GM21619 (cell line): Measurements from ENCODE around the gene SFTPD.
"Not testable (repeated sequence)": the region's sequence is repeated elsewhere in the genome, so short reads cannot be mapped to it uniquely, and the experiment has no call there.

ENCODE experiments used
- ATAC-seq: cut with Tn5 transposase; IDR thresholded peaks from one replicate; pipeline ENCODE4 v1.9.1; 2021; ENCODE audit not compliant: unreplicated experiment

Gene SFTPD

DNA sequence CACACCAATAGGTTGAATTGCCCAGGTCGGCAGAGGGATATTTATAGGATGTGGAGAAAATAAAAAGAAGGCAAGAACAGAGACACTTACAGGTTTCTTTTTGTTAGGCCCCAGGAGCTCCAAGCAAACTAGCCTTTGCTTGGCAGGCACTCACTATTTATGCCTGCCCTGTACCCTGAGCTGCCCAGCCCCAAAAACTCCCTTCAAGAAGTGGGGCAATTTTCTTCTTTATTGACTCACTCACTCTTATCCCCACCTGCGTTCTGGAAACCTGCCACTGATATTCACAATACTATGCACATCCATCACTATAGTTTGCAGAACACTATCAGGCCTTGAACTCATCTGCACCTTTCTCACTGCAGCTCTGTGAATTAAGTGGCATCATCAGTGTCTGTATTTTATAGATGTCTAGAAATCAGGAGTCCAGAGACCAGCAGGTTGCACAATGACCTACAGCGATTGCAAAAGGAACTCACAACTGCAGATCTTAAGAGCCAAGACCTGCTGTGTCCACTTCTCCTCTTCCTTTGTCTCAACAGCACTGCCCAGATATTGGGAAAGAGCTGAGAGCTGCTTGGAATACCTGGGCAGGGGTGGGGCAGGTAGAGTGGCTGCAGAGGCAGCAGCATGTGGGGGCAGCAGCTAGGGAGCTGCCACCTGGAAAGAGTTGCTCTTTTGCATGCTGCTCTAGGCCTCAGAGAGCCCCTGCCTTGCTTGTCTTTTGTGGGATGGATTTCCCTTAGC, at the start of gene SFTPD:
TSS of gene SFTPD (minus strand) at position 130 of the 747 bp plus-strand sequence. CDS start 2,446 bp downstream, outside the sequence.
- ATAC-seq: no peak

DNA sequence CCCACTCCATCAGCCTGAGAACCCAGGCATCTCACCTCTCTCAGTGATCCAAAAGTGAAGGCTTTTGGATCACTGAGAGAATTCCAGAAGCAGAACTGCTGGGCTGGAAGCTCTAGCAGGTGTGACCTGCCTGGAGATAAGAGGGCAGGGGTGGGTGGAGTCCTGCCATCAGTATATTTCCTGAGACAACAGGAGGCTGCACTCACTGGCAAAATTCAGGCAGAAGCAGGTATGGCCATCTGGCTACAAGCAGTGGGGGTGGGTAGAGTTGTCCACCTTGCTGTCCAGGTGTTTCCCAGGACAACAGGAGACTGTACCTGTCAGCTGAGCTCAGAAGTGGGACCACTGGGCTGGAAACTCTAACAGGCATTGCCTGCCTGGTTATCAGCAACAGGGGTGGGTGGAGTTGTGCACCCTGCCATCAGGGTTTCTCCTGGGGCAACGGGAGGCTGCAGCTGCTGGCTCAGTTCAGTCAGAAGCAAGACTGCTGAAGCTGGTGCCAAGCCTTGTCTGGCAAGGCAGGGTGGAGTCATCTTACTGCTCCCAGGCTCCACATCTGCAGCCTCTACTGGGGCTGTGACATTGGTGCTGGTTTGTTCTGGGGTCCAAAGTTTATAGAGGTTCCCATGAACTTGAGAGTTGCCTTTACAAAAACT, 47.2 kb upstream of the SFTPD start:
- ATAC-seq: no peak

DNA sequence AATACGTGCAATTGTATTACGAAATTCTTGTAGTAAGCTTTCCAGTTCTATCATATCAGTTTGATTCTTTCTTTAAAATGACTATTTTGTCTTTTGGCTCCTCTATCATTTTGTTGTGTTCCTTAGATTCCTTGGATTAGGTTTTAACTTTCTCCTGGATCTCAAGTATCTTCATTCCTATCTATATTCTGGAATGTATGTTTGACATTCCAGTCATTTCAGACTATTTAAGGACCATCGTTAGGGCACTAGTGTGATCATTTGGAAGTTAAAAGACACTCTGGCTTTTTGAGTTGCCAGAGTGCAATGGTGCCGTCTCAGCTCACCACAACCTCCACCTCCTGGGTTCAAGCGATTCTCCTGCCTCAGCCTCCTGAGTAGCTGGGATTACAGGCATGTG, 45.7 kb upstream of the SFTPD start:
- ATAC-seq: no peak

- not testable (repeated sequence) for ATAC-seq
Observed at GRCh38 chr10:79988199-79988598, 39.3 kb upstream of the SFTPD start.

DNA sequence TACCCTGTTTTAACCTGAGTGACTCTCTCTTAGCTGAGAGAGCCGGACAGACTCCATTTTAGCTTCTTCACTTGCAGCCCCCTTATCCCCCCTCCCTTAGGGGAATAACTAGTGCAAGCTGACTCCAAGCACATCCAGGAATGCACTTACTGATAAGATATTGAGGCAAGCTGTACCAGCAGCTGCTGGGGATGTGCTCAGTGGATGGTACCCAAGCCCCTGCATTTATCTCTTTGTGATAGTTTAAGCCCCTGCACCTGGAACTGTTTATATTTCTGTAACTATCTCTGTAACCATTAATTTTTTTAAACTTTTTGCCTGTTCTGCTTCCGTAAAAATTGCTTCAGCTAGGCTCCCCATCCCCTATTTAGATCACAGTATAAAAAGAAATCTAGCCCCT, 37.8 kb upstream of the SFTPD start:
- ATAC-seq: not testable (repeated sequence)

GRCh38 chr10:79985481-79986072, 36.7 kb upstream of the SFTPD start:
- no peak for ATAC-seq

DNA sequence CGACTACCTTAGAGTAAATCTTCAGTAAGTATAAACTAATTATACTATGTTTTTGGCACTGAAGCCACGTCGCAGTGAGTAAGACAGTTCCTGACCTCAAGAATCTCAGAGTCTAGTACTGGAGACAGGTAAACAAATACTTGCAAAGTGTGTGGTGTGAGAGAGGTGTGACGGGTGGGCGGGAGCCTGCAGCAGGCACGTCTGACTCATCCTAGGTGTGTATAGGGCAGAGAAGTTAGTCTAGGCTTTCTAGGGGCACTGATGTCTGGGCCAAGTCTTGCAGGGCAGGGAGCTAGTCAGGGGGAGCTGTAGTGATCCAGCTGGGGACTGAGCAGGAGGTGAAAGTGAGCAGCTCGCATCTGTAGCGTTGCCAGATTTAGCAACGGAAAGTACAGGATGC, 35.9 kb upstream of the SFTPD start:
- peak; percentile 78 for ATAC-seq

GRCh38 chr10:79983286-79983909, 34.5 kb upstream of the SFTPD start:
- no peak for ATAC-seq

DNA sequence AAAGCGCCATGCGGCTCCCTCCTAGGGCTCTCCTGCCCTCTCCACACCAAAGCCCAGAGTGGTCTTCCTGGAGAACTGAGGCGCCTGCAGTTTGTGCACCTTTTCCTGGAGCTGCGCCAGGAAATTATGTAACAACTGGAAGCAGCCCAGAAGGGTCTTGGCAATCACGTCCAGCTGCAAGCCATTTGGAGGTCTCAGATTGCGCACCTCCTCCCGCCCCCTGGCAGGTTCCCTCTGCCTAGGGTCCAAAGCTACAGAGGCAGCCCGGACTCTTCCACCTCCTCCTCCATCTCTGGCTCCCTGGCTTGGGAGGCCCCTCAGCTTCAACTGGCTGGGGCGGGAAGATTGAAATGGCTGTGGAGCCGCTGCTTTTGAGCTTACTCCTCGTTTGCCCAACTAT, 34.0 kb upstream of the SFTPD start:
- no peak for ATAC-seq

DNA sequence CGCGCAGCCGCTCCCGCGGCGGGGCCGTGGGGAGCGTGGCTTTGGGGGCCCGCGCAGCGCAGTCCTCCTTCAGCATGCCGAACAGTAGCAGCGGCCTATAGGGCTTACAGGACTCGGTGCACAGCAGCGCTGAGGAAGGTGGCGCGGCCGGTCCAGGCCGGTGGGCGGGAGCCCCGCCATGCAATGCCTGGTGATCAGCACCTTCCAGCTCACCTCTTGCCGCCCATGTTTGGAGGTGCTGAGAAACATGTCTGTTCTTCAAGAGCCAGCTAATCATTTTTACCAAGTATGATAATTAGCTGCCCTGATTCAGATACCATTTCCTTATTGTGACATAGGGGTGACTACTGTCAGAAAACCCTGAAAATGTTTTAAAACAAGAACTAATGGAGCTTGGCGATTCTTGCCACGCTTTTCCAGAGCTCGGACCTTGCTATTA, 33.5 kb upstream of the SFTPD start:
- ATAC-seq: no peak

DNA sequence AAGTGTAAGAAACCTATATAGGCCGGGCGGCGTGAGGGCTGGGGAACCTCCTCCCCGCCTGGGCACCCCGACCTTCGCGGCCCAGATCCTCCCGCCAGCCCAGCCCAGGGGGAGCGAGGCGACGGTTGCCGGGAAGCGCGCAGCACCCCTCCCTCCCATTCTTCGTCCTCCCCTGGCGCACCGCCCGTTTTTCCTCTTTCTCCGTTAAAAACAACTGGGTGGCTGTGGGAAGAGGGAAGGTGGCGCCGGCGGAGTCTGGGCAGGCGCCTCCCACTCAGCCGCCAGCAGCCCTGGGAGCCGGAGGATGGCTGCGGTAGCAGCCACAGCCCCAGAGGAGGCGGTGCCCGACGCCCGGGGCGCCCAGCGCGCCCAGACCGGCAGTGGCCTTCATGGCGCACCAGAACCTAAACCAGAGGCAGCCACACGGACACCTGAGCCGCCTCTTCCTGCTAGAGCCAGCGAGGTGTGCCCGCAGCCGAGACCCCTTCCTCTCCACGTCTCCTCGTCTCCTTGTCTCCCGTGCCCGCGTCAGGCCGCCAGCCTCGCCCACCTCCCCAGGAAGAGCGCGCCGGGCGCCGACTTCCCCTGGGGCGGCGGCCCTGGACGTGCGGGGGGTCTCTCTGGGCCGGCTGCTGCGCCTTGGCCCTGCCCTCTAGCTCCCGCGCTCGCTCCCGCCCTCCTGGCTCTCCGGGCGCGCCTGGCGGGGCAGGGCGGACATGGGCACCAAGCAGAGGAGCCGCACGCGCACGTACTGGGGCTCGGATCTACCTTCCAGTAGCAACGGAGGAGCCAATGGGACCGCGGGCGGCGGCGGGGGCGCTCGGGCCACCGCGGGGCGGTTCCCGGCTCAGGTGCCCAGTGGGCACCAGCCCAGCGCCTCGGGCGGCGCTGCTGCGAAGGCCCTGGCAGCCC, 32.8 kb upstream of the SFTPD start:
- no peak for ATAC-seq

- ATAC-seq: no peak
Observed at GRCh38 chr10:79980711-79981110, 31.8 kb upstream of the SFTPD start.

- no peak for ATAC-seq
Observed at GRCh38 chr10:79979976-79980687, 31.2 kb upstream of the SFTPD start.

GRCh38 chr10:79979310-79979975, 30.5 kb upstream of the SFTPD start:
- ATAC-seq: no peak

DNA sequence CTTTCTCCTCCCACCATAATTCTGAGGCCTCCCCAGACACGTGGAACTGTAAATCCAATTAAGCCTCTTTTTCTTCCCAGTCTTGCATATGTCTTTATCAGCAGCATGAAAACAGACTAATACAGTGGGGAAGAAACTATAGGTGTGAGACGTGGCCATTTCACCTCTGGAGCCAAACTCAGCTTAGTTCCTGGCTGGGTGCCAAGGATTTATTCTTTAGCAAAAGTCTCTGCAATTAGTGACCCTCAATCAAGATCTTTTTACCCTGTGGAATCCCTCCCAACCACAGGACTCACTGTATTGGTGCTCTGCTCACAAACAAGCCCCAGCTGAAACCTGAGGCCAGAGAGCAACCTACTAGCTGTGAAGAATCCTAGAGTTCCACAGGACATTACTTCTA, 28.1 kb upstream of the SFTPD start:
- ATAC-seq: no peak

DNA sequence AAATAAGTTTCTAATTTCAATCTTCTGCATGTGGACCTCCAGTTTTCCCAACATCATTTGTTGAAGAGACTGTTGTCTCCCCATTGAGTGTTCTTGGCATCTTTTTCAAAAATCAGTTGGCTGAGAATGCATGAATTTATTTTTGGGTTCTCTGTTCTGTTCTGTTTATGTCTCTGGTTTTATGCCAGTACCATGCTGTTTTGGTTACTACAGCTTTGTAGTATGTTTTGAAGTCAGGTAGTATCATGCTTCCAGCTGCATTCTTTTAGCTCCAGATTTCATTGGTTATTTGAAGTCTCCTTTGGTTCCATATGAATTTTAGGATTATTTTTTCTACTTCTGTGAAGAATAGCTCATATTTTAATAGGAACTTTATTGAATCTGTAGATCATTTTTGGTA, 21.2 kb upstream of the SFTPD start:
- ATAC-seq: no peak

GRCh38 chr10:79947787-79948424, 999 bp downstream of the SFTPD start:
- ATAC-seq: no peak

DNA sequence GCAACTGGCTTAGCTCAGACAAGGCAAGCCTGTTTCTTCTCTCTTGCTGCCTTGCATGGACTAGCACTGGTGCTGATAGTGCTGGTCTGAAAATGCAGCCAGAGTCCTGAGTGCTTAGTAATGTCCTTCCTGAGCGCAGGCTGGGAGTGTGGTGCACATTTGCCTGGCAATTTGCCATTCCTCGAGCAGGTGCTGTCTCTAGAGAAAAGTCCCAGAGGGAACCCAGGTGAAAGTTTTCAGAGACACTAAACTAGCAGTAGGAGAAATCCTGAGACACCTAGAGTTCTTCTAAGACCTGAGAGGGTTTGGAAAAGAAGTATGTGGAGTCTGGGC, 1.9 kb downstream of the SFTPD start:
- ATAC-seq: no peak
